IMR-90 (cell line): Measurements from ENCODE around the gene LAMA2. TPM values are rescaled to one million over a fixed set of nuclear protein-coding genes. Genes with fewer than 3 reads are reported as not detected.

Experiments
- ATAC-seq: fragments of 200-7000 bp; cut with Tn5 transposase; 2 replicates; pipeline ENCODE4 v1.9.1; 2020; ENCODE audit warnings: low read depth, mild to moderate bottlenecking, moderate library complexity
- BruUV-seq: library from RNA; stranded (reverse); fragments of 400-500 nt; replicated peaks from 2 replicates; lab custom pipeline; 2021; lab: Mats Ljungman, UMichigan
- CTCF ChIA-PET: fragments of 300-600 bp; formaldehyde crosslinking; extraction: SDS; loops from one replicate; lab custom pipeline; 2021; ENCODE audit warnings: antibody characterized with exemption; lab: Yijun Ruan, JAX
- POLR2A ChIA-PET: fragments of 300-600 bp; sonication (Branson Sonifier 250); formaldehyde crosslinking; loops from one replicate; lab custom pipeline; 2022; ENCODE audit warnings: antibody characterized with exemption; ENCODE audit not compliant: unreplicated experiment; lab: Charles Lee
- DNase-seq: peaks from one replicate; pipeline ENCODE4 v3.0.0; 2013
- H2AFZ ChIP-seq: replicated peaks from 2 replicates; pipeline ENCODE3; 2013; ENCODE audit warnings: low read length, mild to moderate bottlenecking; ENCODE audit not compliant: poor library complexity
- H2AK5ac ChIP-seq: 2 replicates; pipeline ENCODE4 v1.6.1; 2013; ENCODE audit warnings: low read depth, low read length, inconsistent platforms
- H2AK9ac ChIP-seq: replicated peaks from 2 replicates; pipeline ENCODE3; 2013; ENCODE audit warnings: mild to moderate bottlenecking, low read depth, low read length, moderate library complexity; ENCODE audit not compliant: poor library complexity
- H2BK120ac ChIP-seq: 2 replicates; pipeline ENCODE4 v1.6.1; 2013; ENCODE audit warnings: low read depth, low read length, inconsistent platforms
- H2BK15ac ChIP-seq: 3 replicates; pipeline ENCODE4 v1.6.1; 2013; ENCODE audit warnings: low read depth, low read length, inconsistent platforms
- H2BK20ac ChIP-seq: 2 replicates; pipeline ENCODE4 v1.6.1; 2013; ENCODE audit warnings: low read depth, mild to moderate bottlenecking, inconsistent platforms, low read length, moderate library complexity
- H2BK5ac ChIP-seq: 2 replicates; pipeline ENCODE4 v1.6.1; 2013; ENCODE audit warnings: mild to moderate bottlenecking, low read depth, low read length, inconsistent platforms; ENCODE audit not compliant: poor library complexity, severe bottlenecking
- H3K14ac ChIP-seq: replicated peaks from 2 replicates; pipeline ENCODE4 v1.6.1; 2013; ENCODE audit warnings: low read depth, low read length, inconsistent platforms
- H3K18ac ChIP-seq: 2 replicates; pipeline ENCODE4 v1.6.1; 2013; ENCODE audit warnings: low read depth, low read length, control low read depth
- H3K23ac ChIP-seq: 2 replicates; pipeline ENCODE4 v1.6.1; 2013; ENCODE audit warnings: low read depth, low read length, inconsistent platforms
- H3K27ac ChIP-seq: 2 replicates; pipeline ENCODE4 v1.5.1; 2013; ENCODE audit warnings: mild to moderate bottlenecking, control low read depth, low read length; ENCODE audit not compliant: insufficient read depth
- H3K27me3 ChIP-seq: 2 replicates; pipeline ENCODE4 v1.6.1; 2013; ENCODE audit warnings: low read length; ENCODE audit not compliant: control insufficient read depth, insufficient read depth
- H3K36me3 ChIP-seq: 2 replicates; pipeline ENCODE4 v1.6.1; 2013; ENCODE audit warnings: low read length, mixed read lengths; ENCODE audit not compliant: control insufficient read depth, insufficient read depth
- H3K4ac ChIP-seq: 2 replicates; pipeline ENCODE4 v1.6.1; 2013; ENCODE audit warnings: low read depth, low read length, inconsistent platforms
- H3K4me1 ChIP-seq: 2 replicates; pipeline ENCODE4 v1.6.1; 2013; ENCODE audit warnings: low read length, mixed read lengths; ENCODE audit not compliant: control insufficient read depth, insufficient read depth
- H3K4me2 ChIP-seq: 2 replicates; pipeline ENCODE4 v1.6.1; 2013; ENCODE audit warnings: low read depth, mild to moderate bottlenecking, control low read depth, low read length, moderate library complexity
- H3K4me3 ChIP-seq: 2 replicates; pipeline ENCODE4 v1.5.1; 2013; ENCODE audit warnings: low read depth, mild to moderate bottlenecking, control low read depth, low read length, moderate library complexity; ENCODE audit not compliant: insufficient read depth
- H3K56ac ChIP-seq: 2 replicates; pipeline ENCODE4 v1.6.1; 2013; ENCODE audit warnings: low read length, inconsistent platforms; ENCODE audit not compliant: insufficient read depth; ENCODE audit errors: extremely low read depth
- H3K79me1 ChIP-seq, 2 experiments: 2 replicates each; pipeline ENCODE4 v1.6.1; 2013; ENCODE audit warnings: low read length in 2 of 2, inconsistent platforms in 1 of 2, low read depth in 1 of 2
- H3K9ac ChIP-seq: 2 replicates; pipeline ENCODE4 v1.6.1; 2013; ENCODE audit warnings: low read depth, low read length, control low read depth
- H3K9me1 ChIP-seq: 2 replicates; pipeline ENCODE4 v1.6.1; 2013; ENCODE audit warnings: low read length, inconsistent platforms; ENCODE audit not compliant: insufficient read depth
- H3K9me3 ChIP-seq: 2 replicates; pipeline ENCODE4 v1.6.1; 2013; ENCODE audit warnings: low read length; ENCODE audit not compliant: control insufficient read depth, insufficient read depth
- H4K20me1 ChIP-seq: 2 replicates; pipeline ENCODE4 v1.6.1; 2013; ENCODE audit warnings: low read length, inconsistent platforms; ENCODE audit not compliant: insufficient read depth
- H4K5ac ChIP-seq: 2 replicates; pipeline ENCODE4 v1.6.1; 2013; ENCODE audit warnings: mild to moderate bottlenecking, low read depth, low read length, control low read depth
- H4K8ac ChIP-seq, 2 experiments: 2 replicates each; pipeline ENCODE4 v1.6.1; 2013; ENCODE audit warnings: low read depth in 2 of 2, low read length in 2 of 2, control low read depth in 1 of 2, inconsistent platforms in 1 of 2
- H4K91ac ChIP-seq: 2 replicates; pipeline ENCODE4 v1.6.1; 2013; ENCODE audit warnings: low read depth, low read length, inconsistent platforms; ENCODE audit not compliant: insufficient read depth
- BHLHE40 ChIP-seq: fragments of 150-350 bp; IDR thresholded peaks from 2 replicates; pipeline ENCODE4 v1.6.1; 2016; ENCODE audit warnings: mild to moderate bottlenecking, low read depth, low read length
- CEBPB ChIP-seq: IDR thresholded peaks from 2 replicates; pipeline ENCODE4 v1.6.1; 2012; ENCODE audit warnings: low read depth, low read length, improper control_type of control experiment
- CHD1 ChIP-seq: IDR thresholded peaks from 2 replicates; pipeline ENCODE4 v1.6.1; 2012; ENCODE audit warnings: low read depth, low read length, improper control_type of control experiment
- CTCF ChIP-seq: conservative IDR thresholded peaks from 2 replicates; pipeline ENCODE4 v1.5.1; 2012; ENCODE audit warnings: mild to moderate bottlenecking, low read depth, low read length, improper control_type of control experiment
- FOS ChIP-seq: fragments of 150-350 bp; IDR thresholded peaks from 2 replicates; pipeline ENCODE4 v1.6.1; 2016; ENCODE audit warnings: low read depth, low read length
- MAFK ChIP-seq: IDR thresholded peaks from 2 replicates; pipeline ENCODE4 v1.6.1; 2012; ENCODE audit warnings: low read depth, low read length, improper control_type of control experiment
- MAZ ChIP-seq: IDR thresholded peaks from 2 replicates; pipeline ENCODE4 v1.6.1; 2012; ENCODE audit warnings: low read depth, mild to moderate bottlenecking, low read length, improper control_type of control experiment, moderate library complexity, borderline replicate concordance
- MXI1 ChIP-seq: IDR thresholded peaks from 2 replicates; pipeline ENCODE4 v1.6.1; 2012; ENCODE audit warnings: low read depth, mild to moderate bottlenecking, low read length, moderate library complexity, borderline replicate concordance
- NFE2L2 ChIP-seq: fragments of 150-350 bp; IDR thresholded peaks from 2 replicates; pipeline ENCODE4 v1.6.1; 2016; ENCODE audit warnings: low read depth, mild to moderate bottlenecking, low read length
- POLR2A ChIP-seq: IDR thresholded peaks from 2 replicates; pipeline ENCODE4 v1.6.1; 2012; ENCODE audit warnings: mild to moderate bottlenecking, low read depth, low read length
- RAD21 ChIP-seq: IDR thresholded peaks from 2 replicates; pipeline ENCODE4 v1.6.1; 2012; ENCODE audit warnings: low read length, improper control_type of control experiment
- RCOR1 ChIP-seq: IDR thresholded peaks from 2 replicates; pipeline ENCODE4 v1.6.1; 2012; ENCODE audit warnings: mild to moderate bottlenecking, low read length, improper control_type of control experiment; ENCODE audit not compliant: insufficient replicate concordance
- RFX5 ChIP-seq: IDR thresholded peaks from 2 replicates; pipeline ENCODE4 v1.8.0; 2012; ENCODE audit warnings: low read depth, mild to moderate bottlenecking, low read length, moderate library complexity
- SMC3 ChIP-seq: fragments of 150-350 bp; IDR thresholded peaks from 2 replicates; pipeline ENCODE4 v1.6.1; 2016; ENCODE audit warnings: low read depth, mild to moderate bottlenecking, antibody characterized with exemption, low read length, moderate library complexity
- USF2 ChIP-seq: fragments of 150-350 bp; IDR thresholded peaks from 2 replicates; pipeline ENCODE4 v1.6.1; 2017; ENCODE audit warnings: mild to moderate bottlenecking, antibody characterized with exemption, low read length, low read depth
- WGBS, 2 experiments: methylation state at CpG; one replicate each; pipeline versions ENCODE4 v1.1.5 to v1.1.7; 2013; ENCODE audit warnings: missing lambda C conversion rate in 2 of 2; ENCODE audit not compliant: insufficient read length in 1 of 2; ENCODE audit errors: extremely low coverage in 2 of 2; 5-methylcytosine and 5-hydroxymethylcytosine counted together
- dilution Hi-C: fragments of 300-500 bp; cut with HindIII; formaldehyde crosslinking; loops from one replicate; pipeline ENCODE4 v1.14.3; 2018; ENCODE audit warnings: low sequenced_read_pairs; ENCODE audit not compliant: unreplicated experiment
- in situ Hi-C: fragments of 300-500 bp; cut with MboI; formaldehyde crosslinking; loops from 3 replicates; pipeline ENCODE4 v1.14.3; 2019; ENCODE audit warnings: low sequenced_read_pairs, inconsistent platforms, mixed read lengths
- intact Hi-C: fragments of 100-400 bp; cut with micrococcal nuclease; formaldehyde crosslinking; loops from 2 replicates; pipeline ENCODE4 v1.10.0; 2022
- polyA plus RNA-seq, 3 experiments: library from polyadenylated mRNA; depleted of rRNA; stranded (reverse); fragments of >200 nt; gene quantifications; 2 replicates each; pipeline ENCODE4 v1.2.3, GENCODE V29; 2012; ENCODE audit warnings: low replicate concordance in 1 of 3
- total RNA-seq: library from RNA; depleted of rRNA; stranded (reverse); fragments of >200 nt; gene quantifications from 2 replicates; pipeline ENCODE4 v1.2.3, GENCODE V29; 2012
- TF ChIP-seq, protein P1 (sequence below): fragments of 150-350 bp; IDR thresholded peaks from 2 replicates; pipeline ENCODE4 v1.6.1; 2016; ENCODE audit warnings: low read depth, mild to moderate bottlenecking, low read length, moderate library complexity, borderline replicate concordance

The LAMA2 gene
- total and polyA plus RNA-seq, 2 of the 4 experiments (the other 2 are of a cell fraction), result 9.9 to 13.3 TPM

GRCh38 chr6:129135451-129135850 is 252.5 kb downstream of the LAMA2 start:
- ATAC-seq, result no peak
- in situ Hi-C loops, result no loop called here
- no peaks in the 10 kb centered on the region for H3K9me3 ChIP-seq
- H3K79me1 ChIP-seq, result no peaks in the 10 kb centered on the region
- dilution Hi-C loops, result no loop called here
- H3K56ac ChIP-seq, result no peak overlapping the region
- no peak overlapping the region for H4K5ac ChIP-seq
- peaks cover 2% of the 10 kb centered on the region; the same call in 1 of the 2 replicates for H3K27me3 ChIP-seq
- H3K4me2 ChIP-seq, result no peak overlapping the region
- ChIA-PET CTCF (no interaction called here), POLR2A (no interaction called here)
- no peak overlapping the region for H2BK20ac ChIP-seq
- no peak overlapping the region for H2BK5ac ChIP-seq
- no peak overlapping the region for H2AK5ac ChIP-seq
- H3K36me3 ChIP-seq, result no peaks in the 10 kb centered on the region
- no peak overlapping the region for H2AK9ac ChIP-seq
- intact Hi-C loops, result no loop called here
- H3K4ac ChIP-seq, result no peak overlapping the region
- peaks cover 2% of the 10 kb centered on the region; the same call in 1 of the 2 replicates for H3K4me1 ChIP-seq
- TF ChIP-seq RFX5, result no peak
- TF ChIP-seq MAZ, result no peak
- TF ChIP-seq CEBPB, result no peak
- TF ChIP-seq BHLHE40, result no peak
- TF ChIP-seq MXI1, result no peak
- TF ChIP-seq, protein P1, sequence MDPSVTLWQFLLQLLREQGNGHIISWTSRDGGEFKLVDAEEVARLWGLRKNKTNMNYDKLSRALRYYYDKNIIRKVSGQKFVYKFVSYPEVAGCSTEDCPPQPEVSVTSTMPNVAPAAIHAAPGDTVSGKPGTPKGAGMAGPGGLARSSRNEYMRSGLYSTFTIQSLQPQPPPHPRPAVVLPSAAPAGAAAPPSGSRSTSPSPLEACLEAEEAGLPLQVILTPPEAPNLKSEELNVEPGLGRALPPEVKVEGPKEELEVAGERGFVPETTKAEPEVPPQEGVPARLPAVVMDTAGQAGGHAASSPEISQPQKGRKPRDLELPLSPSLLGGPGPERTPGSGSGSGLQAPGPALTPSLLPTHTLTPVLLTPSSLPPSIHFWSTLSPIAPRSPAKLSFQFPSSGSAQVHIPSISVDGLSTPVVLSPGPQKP, result no peak
- TF ChIP-seq SMC3, result no peak
- TF ChIP-seq CHD1, result no peak
- no peak for TF ChIP-seq USF2
- no peak for TF ChIP-seq RCOR1
- TF ChIP-seq POLR2A, result no peak
- TF ChIP-seq FOS, result no peak
- TF ChIP-seq RAD21, result no peak
- TF ChIP-seq NFE2L2, result no peak
- no peak for TF ChIP-seq MAFK
- no peak for TF ChIP-seq CTCF
- H4K20me1 ChIP-seq, result no peaks in the 10 kb centered on the region
- DNase-seq, result no peak
- H4K91ac ChIP-seq, result no peak overlapping the region
- H3K27ac ChIP-seq, result no peak overlapping the region
- no CpG with 5 or more reads among the region's 1 CpG for WGBS, 2 experiments
- no peak overlapping the region for H3K14ac ChIP-seq
- H3K23ac ChIP-seq, result no peak overlapping the region
- no peak overlapping the region for H4K8ac ChIP-seq
- H3K4me3 ChIP-seq, result no peak overlapping the region
- H2BK120ac ChIP-seq, result no peak overlapping the region
- no peak overlapping the region for H3K18ac ChIP-seq
- BruUV-seq, result no TSS peak
- no peaks in the 10 kb centered on the region for H3K9me1 ChIP-seq
- H2BK15ac ChIP-seq, result no peak overlapping the region
- no peak overlapping the region for H3K9ac ChIP-seq
- H2AFZ ChIP-seq, result no peak overlapping the region
